Measurements from ENCODE around the gene CSHL1. TPM values are rescaled to one million over a fixed set of nuclear protein-coding genes. Genes with fewer than 3 reads are reported as not detected.

CSHL1 gene
- total RNA-seq, 1 experiment from 2014 or later = not detected

GRCh38 chr17:63956296-63956920 lies 45.4 kb upstream of the CSHL1 start:
- TF ChIP-seq, protein P1, sequence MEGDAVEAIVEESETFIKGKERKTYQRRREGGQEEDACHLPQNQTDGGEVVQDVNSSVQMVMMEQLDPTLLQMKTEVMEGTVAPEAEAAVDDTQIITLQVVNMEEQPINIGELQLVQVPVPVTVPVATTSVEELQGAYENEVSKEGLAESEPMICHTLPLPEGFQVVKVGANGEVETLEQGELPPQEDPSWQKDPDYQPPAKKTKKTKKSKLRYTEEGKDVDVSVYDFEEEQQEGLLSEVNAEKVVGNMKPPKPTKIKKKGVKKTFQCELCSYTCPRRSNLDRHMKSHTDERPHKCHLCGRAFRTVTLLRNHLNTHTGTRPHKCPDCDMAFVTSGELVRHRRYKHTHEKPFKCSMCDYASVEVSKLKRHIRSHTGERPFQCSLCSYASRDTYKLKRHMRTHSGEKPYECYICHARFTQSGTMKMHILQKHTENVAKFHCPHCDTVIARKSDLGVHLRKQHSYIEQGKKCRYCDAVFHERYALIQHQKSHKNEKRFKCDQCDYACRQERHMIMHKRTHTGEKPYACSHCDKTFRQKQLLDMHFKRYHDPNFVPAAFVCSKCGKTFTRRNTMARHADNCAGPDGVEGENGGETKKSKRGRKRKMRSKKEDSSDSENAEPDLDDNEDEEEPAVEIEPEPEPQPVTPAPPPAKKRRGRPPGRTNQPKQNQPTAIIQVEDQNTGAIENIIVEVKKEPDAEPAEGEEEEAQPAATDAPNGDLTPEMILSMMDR (IDR thresholded peaks at IDR 0.05; ENCODE audit: insufficient read depth in 1 of 2, low read depth in 1 of 2, low read length in 1 of 2, severe bottlenecking in 1 of 2, unreplicated experiment in 1 of 2) = no peak
- intact Hi-C loops (cut with micrococcal nuclease; ENCODE audit: unreplicated experiment) = no loop called here
- Mint-ChIP-seq H3K27me3 (ENCODE audit: insufficient read depth, unreplicated experiment) (peaks cover 3% of the 10 kb centered on the region), H3K4me1 (ENCODE audit: low read depth, unreplicated experiment) (no peaks in the 10 kb centered on the region), H3K36me3 (ENCODE audit: insufficient read depth, unreplicated experiment) (no peaks in the 10 kb centered on the region), H3K9me3 (ENCODE audit: unreplicated experiment) (no peaks in the 10 kb centered on the region), H3K4me3 (ENCODE audit: unreplicated experiment) (no peak overlapping the region), H3K27ac (ENCODE audit: unreplicated experiment) (no peak overlapping the region)
- H3K4me1 ChIP-seq = no peaks in the 10 kb centered on the region
- no peak for DNase-seq
- H3K27me3 ChIP-seq (replicated peaks; ENCODE audit: control insufficient read depth, insufficient read depth, low read length) = no peaks in the 10 kb centered on the region
- ChIA-PET CTCF (interaction anchor here (1.6 kb wide), 1 partner anchor 10 kb away, joined by 7 read pairs; no protein-coding TSS in a partner anchor), POLR2A (no interaction called here)
- H3K4me3 ChIP-seq (ENCODE audit: low read depth, low read length) = no peak overlapping the region
- no TSS peak for BruUV-seq (replicated peaks)
- H3K9me3 ChIP-seq = no peaks in the 10 kb centered on the region
- H3K36me3 ChIP-seq (ENCODE audit: control insufficient read depth, insufficient read depth, low read length) = no peaks in the 10 kb centered on the region

- peaks cover 6% of the 10 kb centered on the region for H3K27me3 Mint-ChIP-seq (ENCODE audit: insufficient read depth, unreplicated experiment)
- Histone ChIP-seq H3K4me3 (ENCODE audit: low read depth, low read length) (no peak overlapping the region), H3K4me1 (no peaks in the 10 kb centered on the region), H3K36me3 (ENCODE audit: control insufficient read depth, insufficient read depth, low read length) (no peaks in the 10 kb centered on the region), H3K9me3 (no peaks in the 10 kb centered on the region), H3K27me3 (replicated peaks; ENCODE audit: control insufficient read depth, insufficient read depth, low read length) (no peaks in the 10 kb centered on the region)
- TF ChIP-seq, protein P1 (IDR thresholded peaks at IDR 0.05; ENCODE audit: insufficient read depth in 1 of 2, low read depth in 1 of 2, low read length in 1 of 2, severe bottlenecking in 1 of 2, unreplicated experiment in 1 of 2) = no peak
- ChIA-PET CTCF (no interaction called here), POLR2A (no interaction called here)
- DNase-seq = no peak
- no TSS peak for BruUV-seq (replicated peaks)
- H3K4me3 Mint-ChIP-seq (ENCODE audit: unreplicated experiment) = no peak overlapping the region
- no peak overlapping the region for H3K27ac Mint-ChIP-seq (ENCODE audit: unreplicated experiment)
- H3K4me1 Mint-ChIP-seq (ENCODE audit: low read depth, unreplicated experiment) = no peaks in the 10 kb centered on the region
- no peaks in the 10 kb centered on the region for H3K9me3 Mint-ChIP-seq (ENCODE audit: unreplicated experiment)
- intact Hi-C loops (cut with micrococcal nuclease; ENCODE audit: unreplicated experiment) = no loop called here
- H3K36me3 Mint-ChIP-seq (ENCODE audit: insufficient read depth, unreplicated experiment) = no peaks in the 10 kb centered on the region
Observed at GRCh38 chr17:63955791-63956190, 44.7 kb upstream of the CSHL1 start.

GRCh38 chr17:63955232-63955631 lies 44.2 kb upstream of the CSHL1 start:
- POLR2A ChIA-PET = no interaction called here
- no TSS peak for BruUV-seq (replicated peaks)
- no peak for DNase-seq
- H3K36me3 Mint-ChIP-seq (ENCODE audit: insufficient read depth, unreplicated experiment) = no peaks in the 10 kb centered on the region
- CTCF ChIA-PET = interaction anchor here (0.9 kb wide), 1 partner anchor 8 kb away, joined by 3 read pairs; no protein-coding TSS in a partner anchor
- Histone ChIP-seq H3K9me3 (no peaks in the 10 kb centered on the region), H3K4me3 (ENCODE audit: low read depth, low read length) (no peak overlapping the region), H3K27me3 (replicated peaks; ENCODE audit: control insufficient read depth, insufficient read depth, low read length) (no peaks in the 10 kb centered on the region), H3K36me3 (ENCODE audit: control insufficient read depth, insufficient read depth, low read length) (no peaks in the 10 kb centered on the region), H3K4me1 (no peaks in the 10 kb centered on the region)
- no peak overlapping the region for H3K27ac Mint-ChIP-seq (ENCODE audit: unreplicated experiment)
- TF ChIP-seq, protein P1 (IDR thresholded peaks at IDR 0.05; ENCODE audit: insufficient read depth in 1 of 2, low read depth in 1 of 2, low read length in 1 of 2, severe bottlenecking in 1 of 2, unreplicated experiment in 1 of 2) = no peak
- intact Hi-C loops (cut with micrococcal nuclease; ENCODE audit: unreplicated experiment) = no loop called here
- no peaks in the 10 kb centered on the region for H3K4me1 Mint-ChIP-seq (ENCODE audit: low read depth, unreplicated experiment)
- no peak overlapping the region for H3K4me3 Mint-ChIP-seq (ENCODE audit: unreplicated experiment)
- no peaks in the 10 kb centered on the region for H3K9me3 Mint-ChIP-seq (ENCODE audit: unreplicated experiment)
- H3K27me3 Mint-ChIP-seq (ENCODE audit: insufficient read depth, unreplicated experiment) = peaks cover 6% of the 10 kb centered on the region
